NCI-H128 (cell line): Measurements from ENCODE around the gene ACTR3C.
A peak's percentile ranks its signal among the peaks of the same experiment; 100 is the strongest.

Experiments used
- DNase-seq: peaks from one replicate; lab custom pipeline; 2025; ENCODE audit not compliant: unreplicated experiment; lab: John Stamatoyannopoulos, UW

The ACTR3C gene

GRCh38 chr7:150322833-150323681 is at the start of gene ACTR3C, which contains the start of gene LRRC61:
Gene ACTR3C, minus strand, starts transcription at chr7:150323545. Its CDS starts 28,249 bp downstream, at chr7:150295296.
Gene LRRC61, plus strand, starts transcription at chr7:150323355. Its CDS starts 13,507 bp downstream, at chr7:150336862.
- DNase-seq, result peak; percentile 53

GRCh38 chr7:150372271-150373048 is 49.1 kb upstream of the ACTR3C start:
- DNase-seq, result no peak

- DNase-seq, result no peak
Measured at GRCh38 chr7:150371996-150372270, 48.6 kb upstream of the ACTR3C start.

- no peak for DNase-seq
Measured at GRCh38 chr7:150371131-150371995, 48.0 kb upstream of the ACTR3C start.

GRCh38 chr7:150370612-150371071 is 47.3 kb upstream of the ACTR3C start:
- DNase-seq, result no peak

- DNase-seq, result no peak
Measured at GRCh38 chr7:150369748-150370501, 46.6 kb upstream of the ACTR3C start.

GRCh38 chr7:150368884-150369747 is 45.8 kb upstream of the ACTR3C start:
- no peak for DNase-seq

GRCh38 chr7:150368096-150368883 is 44.9 kb upstream of the ACTR3C start, which contains the start of gene REPIN1:
Gene REPIN1, plus strand, starts transcription at chr7:150368822. Its CDS starts 890 bp downstream, at chr7:150369712.
- peak; percentile 57 for DNase-seq

- DNase-seq, result no peak
Measured at GRCh38 chr7:150367677-150368095, 44.3 kb upstream of the ACTR3C start.

- no peak for DNase-seq
Measured at GRCh38 chr7:150365673-150366398, 42.5 kb upstream of the ACTR3C start.

GRCh38 chr7:150365194-150365593 is 41.8 kb upstream of the ACTR3C start:
- no peak for DNase-seq

GRCh38 chr7:150363872-150364271 is 40.5 kb upstream of the ACTR3C start:
- no peak for DNase-seq

GRCh38 chr7:150363370-150363769 is 40.0 kb upstream of the ACTR3C start:
- no peak for DNase-seq

- no peak for DNase-seq
Measured at GRCh38 chr7:150361807-150362621, 38.7 kb upstream of the ACTR3C start.

- no peak for DNase-seq
Measured at GRCh38 chr7:150361402-150361801, 38.1 kb upstream of the ACTR3C start.

GRCh38 chr7:150360363-150361058 is 37.2 kb upstream of the ACTR3C start:
- no peak for DNase-seq
